CMK (cell line): Measurements from ENCODE around the gene CMPK2.
A peak's percentile ranks its signal among the peaks of the same experiment; 100 is the strongest.

ENCODE experiments used
- DNase-seq: peaks from one replicate; pipeline ENCODE4 v3.0.0-alpha.2; 2010; ENCODE audit warnings: low read depth

CMPK2 gene

DNA sequence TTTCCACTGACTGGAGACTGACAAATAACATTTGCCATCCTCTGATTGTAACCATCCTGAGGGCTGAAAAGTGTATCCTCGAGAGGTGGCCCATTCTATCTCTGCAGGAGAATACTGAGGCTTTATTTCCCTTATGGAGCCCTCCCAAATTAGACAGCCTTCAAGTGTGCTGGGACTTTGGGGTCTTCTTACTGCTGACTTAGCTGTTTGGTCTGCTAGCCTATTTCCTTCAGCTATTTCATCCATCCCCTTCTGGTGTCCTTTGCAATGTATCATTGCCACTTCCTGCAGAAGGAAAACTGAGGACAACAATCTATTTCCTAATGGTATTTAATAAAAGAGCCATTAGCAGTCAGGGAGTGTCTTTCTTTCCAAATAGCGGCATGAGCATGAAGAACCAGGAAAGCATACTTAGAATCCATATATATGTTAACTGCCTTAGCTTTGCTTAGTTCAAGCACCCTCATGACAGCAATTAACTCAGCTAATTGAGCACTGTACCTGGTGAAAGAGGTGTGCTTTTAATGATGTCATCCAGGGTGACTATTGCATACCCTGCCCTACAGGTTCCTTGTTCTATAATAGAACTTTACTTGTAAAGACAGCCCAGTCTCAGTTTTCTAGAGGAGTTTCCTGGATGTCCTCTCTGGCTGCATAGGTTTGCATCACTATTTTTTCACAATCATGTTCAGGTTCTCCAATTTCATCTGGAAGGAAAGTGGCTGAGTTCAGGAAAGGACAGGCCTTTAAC, 24.0 kb downstream of the CMPK2 start:
- no peak for DNase-seq

- no peak for DNase-seq
Measured at GRCh38 chr2:6838673-6839319, 26.9 kb downstream of the CMPK2 start.

GRCh38 chr2:6835467-6835866, 30.2 kb downstream of the CMPK2 start:
- no peak for DNase-seq

DNA sequence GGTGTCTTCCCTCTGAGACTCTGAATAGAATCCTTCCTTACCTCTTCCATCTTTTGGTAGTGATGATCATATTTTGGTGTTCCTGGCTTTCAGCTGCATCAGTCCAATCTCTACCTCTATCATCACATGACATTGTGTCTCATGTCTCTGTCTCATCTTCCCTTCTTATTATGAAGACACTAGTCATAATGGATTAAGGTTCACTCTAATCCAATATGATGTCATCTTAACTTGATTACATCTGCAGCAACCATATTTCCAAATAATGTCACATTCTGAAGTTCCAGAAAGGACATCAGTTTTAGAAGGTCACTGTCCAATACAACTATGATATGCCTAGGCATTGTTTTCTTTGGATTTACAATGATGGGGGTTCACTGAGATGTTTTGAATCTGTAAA, 31.5 kb downstream of the CMPK2 start:
- DNase-seq, result no peak

DNA sequence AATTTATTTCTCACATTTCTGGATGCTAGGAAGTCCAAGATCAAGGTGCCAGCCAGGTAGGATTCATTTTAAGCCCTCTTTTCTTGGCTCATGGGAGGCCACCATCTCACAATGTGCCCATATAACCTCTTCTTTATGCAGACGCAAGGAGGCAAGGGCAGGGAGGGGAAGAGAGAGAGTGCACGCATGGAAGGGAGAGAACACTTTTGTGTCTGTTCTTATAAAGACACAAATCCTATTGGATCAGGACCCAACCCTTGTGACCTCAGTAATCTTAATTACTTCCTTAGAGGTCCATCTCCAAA, 32.5 kb downstream of the CMPK2 start:
- no peak for DNase-seq

GRCh38 chr2:6832596-6833299, 33.0 kb downstream of the CMPK2 start:
- no peak for DNase-seq

GRCh38 chr2:6831229-6831628, 34.5 kb downstream of the CMPK2 start:
- DNase-seq, result no peak

DNA sequence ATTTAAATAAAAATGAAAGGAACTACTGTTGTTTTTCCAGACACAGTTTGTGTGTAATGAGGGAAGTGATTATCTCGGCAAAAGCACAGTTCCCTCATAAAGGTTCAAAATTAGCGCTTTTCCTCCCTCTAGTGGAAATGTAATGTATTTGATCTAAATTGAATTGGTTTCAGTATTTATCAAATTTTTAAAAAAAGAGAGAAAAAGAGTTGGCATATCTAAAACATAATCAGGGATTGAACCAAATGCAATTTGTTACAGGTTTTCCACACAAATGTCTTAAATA, 37.5 kb downstream of the CMPK2 start:
- DNase-seq, result no peak

DNA sequence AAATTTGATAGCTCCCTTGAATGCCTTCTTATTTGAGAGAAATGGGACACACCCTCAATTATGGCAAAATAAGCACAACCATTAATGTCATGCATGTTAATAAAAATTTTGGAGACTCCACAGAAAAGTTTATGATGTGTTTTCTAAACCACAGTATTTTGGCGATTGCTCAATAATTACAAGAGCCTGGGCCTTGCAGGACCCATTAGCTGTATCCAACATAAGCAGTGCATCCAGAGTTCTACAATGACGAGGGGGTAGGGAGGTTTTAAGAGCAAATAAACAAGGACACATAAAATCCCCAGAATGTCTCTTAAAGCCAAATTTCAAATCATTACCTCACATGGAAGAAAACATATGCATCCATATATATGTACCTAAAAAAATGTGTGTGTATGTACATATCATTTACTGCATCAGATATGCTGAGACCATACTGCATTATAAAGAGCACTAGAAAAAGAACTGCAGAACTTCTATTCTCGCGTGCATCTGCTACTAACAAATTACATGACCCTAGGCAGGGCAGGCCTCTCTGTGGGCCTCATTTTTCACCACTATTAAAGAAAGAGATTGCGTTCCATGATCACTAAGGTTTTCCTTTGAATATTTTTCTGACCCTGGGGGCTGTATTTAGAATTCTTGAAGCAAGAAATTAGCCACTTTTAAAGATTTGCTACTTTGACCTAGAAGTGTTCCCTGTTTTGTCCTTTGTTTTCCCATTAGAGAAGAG, 38.0 kb downstream of the CMPK2 start:
- DNase-seq, result no peak

DNA sequence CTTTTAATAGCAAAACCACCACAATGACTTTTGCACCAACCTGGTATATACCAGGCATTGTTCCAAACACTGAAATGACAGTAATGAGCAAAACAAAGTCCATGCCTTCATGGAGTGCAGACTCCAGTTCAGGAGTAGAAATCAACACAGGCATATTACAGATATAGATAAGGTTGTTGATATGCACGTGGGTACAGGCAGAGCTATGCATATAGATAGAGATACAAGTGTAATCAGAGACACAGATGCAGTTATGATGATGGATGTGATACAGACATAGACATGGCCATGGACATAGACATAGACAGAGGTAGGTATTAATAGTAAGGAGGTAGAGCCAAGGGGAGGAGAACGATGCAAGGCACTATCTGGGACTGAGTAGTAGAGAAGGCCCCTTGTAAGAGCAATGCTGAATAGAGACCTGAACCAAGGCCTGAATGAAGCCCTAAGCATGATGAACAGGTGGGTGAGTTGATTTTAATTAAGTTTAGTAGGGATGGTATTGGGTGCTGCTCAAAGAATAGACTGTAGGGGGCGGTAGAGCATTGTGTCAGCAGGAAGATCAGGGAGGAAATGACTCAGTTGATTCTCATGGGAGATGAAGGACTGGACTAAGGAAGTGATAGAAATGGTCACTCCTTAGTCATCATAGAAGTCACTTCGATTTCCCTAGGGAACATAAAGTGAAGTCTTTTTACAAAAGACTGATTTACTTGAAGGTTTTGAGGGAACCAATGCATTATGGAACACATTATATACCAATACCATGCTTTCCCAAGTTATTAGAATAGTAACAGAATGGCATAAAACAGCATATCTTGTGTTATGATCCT, 39.4 kb downstream of the CMPK2 start:
- peak; percentile 50 for DNase-seq

DNA sequence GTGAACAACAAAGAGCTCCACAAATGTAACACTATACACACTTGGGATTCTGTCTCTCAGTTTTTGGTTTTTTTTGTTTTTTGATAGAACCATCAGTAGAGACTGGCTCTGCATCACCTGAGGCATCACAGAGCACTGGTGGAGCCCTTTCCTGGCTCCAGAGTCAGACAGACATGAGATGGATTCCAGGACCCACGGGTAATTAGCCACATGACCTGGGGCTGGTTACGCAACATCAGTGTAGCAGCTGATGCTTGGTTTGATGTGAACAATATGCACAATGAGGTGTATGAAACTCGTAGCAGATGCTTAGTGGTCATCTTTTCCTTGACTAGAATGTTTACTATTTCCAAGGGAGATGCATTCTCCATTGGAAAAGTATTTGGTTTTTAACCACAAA, 40.7 kb downstream of the CMPK2 start:
- DNase-seq, result no peak

GRCh38 chr2:6823111-6823510, 42.6 kb downstream of the CMPK2 start:
- DNase-seq, result no peak

GRCh38 chr2:6822406-6822805, 43.3 kb downstream of the CMPK2 start:
- DNase-seq, result no peak

DNA sequence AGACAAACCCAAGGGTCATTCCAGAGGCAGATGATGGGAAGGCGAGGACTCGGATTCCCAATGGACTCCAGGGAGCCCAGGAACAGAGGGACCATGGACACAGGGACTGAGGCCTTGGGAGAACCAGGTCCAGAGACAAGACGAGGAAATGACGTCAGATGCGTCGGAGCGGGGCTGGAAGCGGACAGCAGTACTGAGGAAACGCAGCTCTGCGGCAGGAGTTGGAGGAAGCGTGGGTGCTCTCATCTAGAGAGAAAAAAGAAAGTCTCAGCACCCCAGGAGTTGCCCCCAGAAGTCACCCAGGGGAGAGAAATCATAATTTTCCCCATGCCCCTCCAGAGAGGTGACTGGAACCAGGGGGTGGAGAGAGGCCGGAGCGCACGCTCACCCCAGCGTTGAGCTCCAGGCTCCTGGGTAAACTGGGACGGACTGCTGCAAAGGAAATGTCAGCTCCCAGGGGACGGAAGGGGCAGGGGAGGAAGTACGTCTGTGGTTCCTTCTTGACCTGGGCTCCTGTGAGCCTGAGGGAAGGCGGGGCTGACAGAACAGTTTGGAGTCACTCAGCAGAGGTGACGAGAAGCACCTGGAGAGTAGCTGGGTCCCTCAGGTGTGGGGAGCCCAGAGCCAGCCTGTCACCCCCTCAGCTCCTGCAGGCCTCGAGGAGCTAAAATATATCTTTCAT, 44.7 kb downstream of the CMPK2 start:
- DNase-seq, result no peak

DNA sequence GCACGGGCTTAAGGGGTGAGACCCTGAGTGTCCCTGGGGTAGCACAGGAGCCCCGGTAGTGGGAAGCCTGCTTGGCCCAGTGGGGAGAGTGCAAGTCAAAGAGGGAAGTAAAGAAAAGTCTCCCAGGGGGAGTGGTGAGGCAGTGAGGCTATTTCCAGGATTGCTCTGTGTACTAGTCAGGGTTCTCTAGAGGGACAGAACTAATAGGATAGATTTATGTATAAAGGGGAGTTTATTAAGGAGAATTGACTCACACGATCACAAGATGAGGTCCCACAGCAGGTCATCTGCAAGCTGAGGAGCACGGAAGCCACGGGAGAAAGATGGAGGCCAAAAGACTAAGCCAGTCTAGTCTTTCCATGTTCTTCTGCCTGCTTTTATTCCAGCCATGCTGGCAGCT, 45.5 kb downstream of the CMPK2 start:
- no peak for DNase-seq

- DNase-seq, result no peak
Measured at GRCh38 chr2:6819668-6820067, 46.0 kb downstream of the CMPK2 start.

- DNase-seq, result no peak
Measured at GRCh38 chr2:6818012-6818411, 47.7 kb downstream of the CMPK2 start.

- DNase-seq, result no peak
Measured at GRCh38 chr2:6814869-6815268, 50.8 kb downstream of the CMPK2 start.

- no peak for DNase-seq
Measured at GRCh38 chr2:6814312-6814711, 51.4 kb downstream of the CMPK2 start.

- no peak for DNase-seq
Measured at GRCh38 chr2:6813573-6813972, 52.1 kb downstream of the CMPK2 start.

DNA sequence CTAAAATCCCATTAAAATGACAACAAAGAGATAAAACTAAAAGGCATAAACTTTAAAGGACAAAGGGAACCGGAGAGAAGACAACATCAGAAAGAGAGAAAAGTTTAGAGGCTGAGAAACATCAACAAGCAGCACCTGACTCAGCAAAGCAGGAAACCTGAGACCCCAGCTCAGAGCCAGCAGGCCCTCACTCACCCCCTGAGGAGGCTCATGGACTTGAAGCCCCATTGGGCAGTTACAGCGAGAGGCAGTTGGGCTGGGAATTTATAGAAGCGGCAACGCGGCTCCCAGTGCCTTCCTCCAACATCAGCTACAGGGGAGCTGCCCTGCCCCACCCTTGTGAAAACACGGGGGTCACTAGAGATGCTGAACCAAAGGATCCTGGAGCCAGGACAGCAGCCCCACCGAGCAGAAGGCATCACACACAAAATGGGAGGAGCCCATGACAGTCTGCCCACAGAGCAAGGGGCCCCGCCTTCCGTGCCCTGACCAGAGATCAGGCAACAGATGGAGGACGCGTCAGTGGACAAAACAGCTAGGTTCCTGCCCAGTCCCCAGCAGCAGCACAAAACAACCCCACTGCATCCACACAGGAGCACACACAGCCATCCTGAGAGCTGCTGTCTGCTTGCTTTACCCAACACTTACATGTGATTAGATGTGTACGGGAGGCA, 52.7 kb downstream of the CMPK2 start:
- DNase-seq, result no peak
